Cardiac fibroblast (primary cell): ENCODE data around the gene SLC4A1.

Experiments used
- DNase-seq, 2 donors: peaks; one replicate each; pipeline versions ENCODE4 v3.0.0 to v3.0.0-alpha.2; 2010; ENCODE audit warnings: low read depth in 2 of 2
- H3K4me3 ChIP-seq, 2 donors: replicated peaks in 1 of 2; 1 replicate in 1 of 2; 2 replicates in 1 of 2; pipeline ENCODE4 v1.5.1; 2011; ENCODE audit warnings: low read depth in 2 of 2, low read length in 2 of 2, mild to moderate bottlenecking in 2 of 2, moderate library complexity in 1 of 2
- TF ChIP-seq, protein P1 (sequence below): IDR thresholded peaks from one replicate; pipeline ENCODE4 v1.5.1; 2011; ENCODE audit warnings: low read depth, mild to moderate bottlenecking, low read length, inconsistent platforms

The SLC4A1 gene

DNA sequence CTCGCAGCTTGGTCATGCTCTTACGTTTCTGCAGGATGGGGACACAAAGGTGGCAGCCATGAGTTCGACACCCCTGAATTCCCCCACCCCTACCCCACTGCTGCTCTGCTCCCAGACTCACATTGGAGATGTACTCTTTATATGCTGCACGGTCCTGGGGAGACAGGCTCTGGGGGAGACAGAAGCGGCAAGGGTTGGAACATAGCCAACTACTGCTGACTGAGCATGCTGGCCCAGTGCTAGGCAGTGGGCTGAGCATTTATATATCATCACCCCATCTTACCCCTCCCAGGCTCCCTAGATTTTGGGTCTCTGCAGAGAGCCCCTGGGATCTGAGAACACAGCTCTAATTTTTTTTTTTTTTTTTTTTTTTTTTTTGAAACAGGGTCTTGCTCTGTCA, 60.2 kb downstream of the SLC4A1 start:
- DNase-seq: no peak
- TF ChIP-seq, protein P1, sequence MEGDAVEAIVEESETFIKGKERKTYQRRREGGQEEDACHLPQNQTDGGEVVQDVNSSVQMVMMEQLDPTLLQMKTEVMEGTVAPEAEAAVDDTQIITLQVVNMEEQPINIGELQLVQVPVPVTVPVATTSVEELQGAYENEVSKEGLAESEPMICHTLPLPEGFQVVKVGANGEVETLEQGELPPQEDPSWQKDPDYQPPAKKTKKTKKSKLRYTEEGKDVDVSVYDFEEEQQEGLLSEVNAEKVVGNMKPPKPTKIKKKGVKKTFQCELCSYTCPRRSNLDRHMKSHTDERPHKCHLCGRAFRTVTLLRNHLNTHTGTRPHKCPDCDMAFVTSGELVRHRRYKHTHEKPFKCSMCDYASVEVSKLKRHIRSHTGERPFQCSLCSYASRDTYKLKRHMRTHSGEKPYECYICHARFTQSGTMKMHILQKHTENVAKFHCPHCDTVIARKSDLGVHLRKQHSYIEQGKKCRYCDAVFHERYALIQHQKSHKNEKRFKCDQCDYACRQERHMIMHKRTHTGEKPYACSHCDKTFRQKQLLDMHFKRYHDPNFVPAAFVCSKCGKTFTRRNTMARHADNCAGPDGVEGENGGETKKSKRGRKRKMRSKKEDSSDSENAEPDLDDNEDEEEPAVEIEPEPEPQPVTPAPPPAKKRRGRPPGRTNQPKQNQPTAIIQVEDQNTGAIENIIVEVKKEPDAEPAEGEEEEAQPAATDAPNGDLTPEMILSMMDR: no peak
- H3K4me3 ChIP-seq: no peak overlapping the region

DNA sequence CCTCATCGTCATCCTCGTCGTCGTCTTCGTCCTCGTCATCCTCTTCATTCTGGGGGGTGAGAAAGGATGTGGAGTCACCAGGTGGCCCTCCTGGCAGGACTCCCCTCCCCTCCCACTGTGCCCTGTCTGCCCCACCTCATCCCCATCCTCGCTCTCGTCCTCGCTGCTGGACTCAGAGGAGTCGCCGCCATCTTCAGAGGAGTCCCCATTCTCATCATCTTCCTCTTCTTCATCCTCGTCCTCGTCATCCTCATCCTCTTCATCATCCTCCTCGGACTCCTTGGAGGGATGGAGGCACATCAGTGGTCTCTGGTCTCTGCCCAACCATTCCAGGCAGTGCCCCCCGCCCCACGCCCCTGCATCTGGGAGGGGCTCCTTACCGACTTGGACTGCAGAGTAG, 60.6 kb downstream of the SLC4A1 start:
- TF ChIP-seq, protein P1: no peak
- DNase-seq: no peak
- H3K4me3 ChIP-seq: no peak overlapping the region

GRCh38 chr17:44206825-44207155, 61.1 kb downstream of the SLC4A1 start:
- TF ChIP-seq, protein P1: no peak
- H3K4me3 ChIP-seq: no peak overlapping the region
- DNase-seq: no peak

DNA sequence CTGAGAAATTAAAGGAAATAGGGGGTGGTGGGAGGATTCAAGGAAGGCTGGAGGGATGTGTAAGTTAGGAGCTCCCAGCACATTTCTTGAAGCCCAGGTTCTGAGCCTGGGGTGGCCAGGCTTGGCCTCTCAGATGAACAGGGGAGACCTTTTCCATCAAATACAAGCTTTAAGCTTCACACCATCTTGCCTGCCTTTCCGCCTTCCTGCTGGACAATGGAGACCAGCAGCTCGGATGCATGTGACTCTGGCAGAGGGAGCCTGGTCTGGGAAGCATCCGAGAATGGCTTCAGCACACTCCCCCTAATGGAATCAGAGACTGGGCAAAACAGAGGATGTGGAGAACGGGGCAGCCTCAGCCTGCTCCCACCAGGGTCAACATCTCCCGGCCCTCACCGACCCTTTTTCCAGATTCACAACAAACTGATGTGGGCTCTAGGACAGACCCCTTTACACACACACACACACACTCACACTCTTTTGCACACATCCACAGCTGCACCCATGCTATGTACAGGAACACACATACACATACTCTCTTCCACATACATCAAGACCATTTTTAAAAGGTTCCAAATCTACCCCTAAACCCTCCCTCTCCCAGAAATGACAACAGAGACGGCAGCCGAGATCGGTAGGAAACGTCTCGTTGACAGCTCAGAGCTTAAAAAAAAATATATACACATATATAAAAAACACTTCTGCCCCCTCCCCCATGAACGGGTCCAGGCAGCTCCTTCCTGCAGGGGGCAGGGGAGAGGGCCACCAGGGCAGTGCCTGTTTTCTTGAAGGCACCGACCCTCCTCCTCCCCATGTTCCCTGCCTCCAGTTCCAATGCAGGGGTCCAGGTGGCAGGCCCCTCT, 61.7 kb downstream of the SLC4A1 start:
- TF ChIP-seq, protein P1: peak; percentile 23
- no peak overlapping the region for H3K4me3 ChIP-seq
- no peak for DNase-seq

DNA sequence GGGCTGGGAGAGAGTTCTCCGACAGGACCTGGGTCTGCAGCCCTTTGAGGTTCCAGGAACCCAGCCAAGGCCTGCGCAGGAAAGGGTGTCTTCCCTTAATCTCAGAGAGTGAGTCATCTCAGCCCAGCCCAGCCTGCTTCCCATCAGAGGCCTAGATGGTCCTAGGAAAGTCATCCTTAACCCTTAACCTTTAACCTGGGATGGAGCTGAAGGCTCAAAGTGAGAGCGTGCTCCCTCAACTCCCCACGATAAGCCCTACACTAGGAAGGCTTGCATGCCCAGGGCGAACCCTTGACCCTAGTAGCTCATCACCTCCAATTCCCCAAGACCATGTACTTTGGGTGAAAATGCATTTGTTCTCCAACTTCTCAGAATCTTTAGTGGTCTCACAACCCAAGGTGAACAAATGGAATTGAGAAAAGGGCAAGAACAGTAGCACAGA, 63.5 kb downstream of the SLC4A1 start:
- TF ChIP-seq, protein P1: no peak
- DNase-seq: peak; percentile 60 to 63
- no peak overlapping the region for H3K4me3 ChIP-seq

DNA sequence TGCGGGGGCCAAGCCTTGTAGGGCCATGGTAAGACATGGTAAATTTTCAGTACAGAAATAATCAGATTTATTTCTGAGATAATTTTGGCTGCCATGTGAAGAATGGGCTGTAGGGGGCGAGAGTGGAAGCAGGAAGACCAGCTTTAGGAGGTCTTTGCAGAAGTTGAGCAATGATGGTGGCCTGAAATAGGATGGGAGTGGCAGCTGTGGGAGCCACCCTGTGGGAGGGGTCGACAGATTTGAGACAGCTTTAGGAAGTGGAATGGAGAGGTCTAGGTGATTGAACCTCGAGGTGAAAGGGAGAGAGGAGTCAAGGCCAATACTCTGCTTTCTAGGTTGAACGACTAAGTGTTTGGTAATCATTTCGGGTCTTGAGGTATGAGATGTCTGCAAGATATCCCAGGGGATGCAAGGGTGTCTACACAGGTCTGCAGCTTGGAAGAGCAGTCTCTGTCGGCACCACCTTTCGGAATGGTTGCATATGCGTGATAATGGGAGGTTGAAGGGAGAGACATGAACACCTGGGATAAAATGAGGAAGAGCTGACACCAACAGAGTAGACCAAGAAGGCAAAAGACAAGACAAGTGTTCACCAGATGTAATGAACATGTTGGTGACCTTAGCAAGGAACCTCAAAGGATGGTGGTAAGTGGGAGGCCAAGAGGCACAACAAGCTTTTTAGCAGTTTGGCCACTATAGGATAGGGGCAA, 64.0 kb downstream of the SLC4A1 start:
- TF ChIP-seq, protein P1: peak; percentile 86
- DNase-seq: peak; percentile 71 to 74
- H3K4me3 ChIP-seq: no peak overlapping the region
